HUES48 (cell line): ENCODE results near the gene SLAMF7.

Experiments
- H3K27ac ChIP-seq: one replicate; pipeline ENCODE4 v1.7.0; 2013; ENCODE audit warnings: low read depth, low read length, inconsistent platforms
- H3K27me3 ChIP-seq: 2 replicates; pipeline ENCODE4 v1.6.1; 2013; ENCODE audit warnings: mild to moderate bottlenecking, low read length; ENCODE audit not compliant: control insufficient read depth, insufficient read depth
- H3K36me3 ChIP-seq: 2 replicates; pipeline ENCODE4 v1.6.1; 2013; ENCODE audit warnings: low read length; ENCODE audit not compliant: control insufficient read depth, insufficient read depth
- H3K4me1 ChIP-seq: 2 replicates; pipeline ENCODE4 v1.6.1; 2013; ENCODE audit warnings: mild to moderate bottlenecking, low read length; ENCODE audit not compliant: control insufficient read depth, insufficient read depth
- H3K4me3 ChIP-seq: 2 replicates; pipeline ENCODE4 v1.5.1; 2013; ENCODE audit warnings: mild to moderate bottlenecking, low read depth, low read length
- H3K9ac ChIP-seq: 2 replicates; pipeline ENCODE4 v1.6.1; 2013; ENCODE audit warnings: mild to moderate bottlenecking, low read depth, low read length, moderate library complexity
- H3K9me3 ChIP-seq: 2 replicates; pipeline ENCODE4 v1.6.1; 2013; ENCODE audit warnings: low read length; ENCODE audit not compliant: control insufficient read depth, insufficient read depth

SLAMF7 gene

GRCh38 chr1:160746836-160747500 is 7.9 kb downstream of the SLAMF7 start:
- no peaks in the 10 kb centered on the region for H3K27me3 ChIP-seq
- peaks cover 13% of the 10 kb centered on the region for H3K4me1 ChIP-seq
- H3K9ac ChIP-seq: no peak overlapping the region
- H3K27ac ChIP-seq: peak overlapping the region; percentile 26
- H3K36me3 ChIP-seq: no peaks in the 10 kb centered on the region
- no peak overlapping the region for H3K4me3 ChIP-seq
- H3K9me3 ChIP-seq: no peaks in the 10 kb centered on the region

GRCh38 chr1:160747717-160748116 is 8.7 kb downstream of the SLAMF7 start:
- H3K4me3 ChIP-seq: no peak overlapping the region
- peaks cover 13% of the 10 kb centered on the region for H3K4me1 ChIP-seq
- H3K9ac ChIP-seq: no peak overlapping the region
- no peak overlapping the region for H3K27ac ChIP-seq
- H3K27me3 ChIP-seq: no peaks in the 10 kb centered on the region
- H3K9me3 ChIP-seq: no peaks in the 10 kb centered on the region
- H3K36me3 ChIP-seq: no peaks in the 10 kb centered on the region

GRCh38 chr1:160748181-160748877 is 9.3 kb downstream of the SLAMF7 start:
- Histone ChIP-seq H3K36me3 (no peaks in the 10 kb centered on the region), H3K4me3 (no peak overlapping the region), H3K4me1 (peaks cover 13% of the 10 kb centered on the region), H3K27me3 (no peaks in the 10 kb centered on the region), H3K9me3 (no peaks in the 10 kb centered on the region), H3K9ac (no peak overlapping the region), H3K27ac (no peak overlapping the region)

- H3K4me3 ChIP-seq: no peak overlapping the region
- no peak overlapping the region for H3K27ac ChIP-seq
- H3K27me3 ChIP-seq: no peaks in the 10 kb centered on the region
- no peaks in the 10 kb centered on the region for H3K9me3 ChIP-seq
- H3K9ac ChIP-seq: no peak overlapping the region
- H3K4me1 ChIP-seq: peaks cover 13% of the 10 kb centered on the region
- H3K36me3 ChIP-seq: no peaks in the 10 kb centered on the region
These were observed 9.8 kb downstream of the SLAMF7 start for GRCh38 chr1:160748878-160749269.

GRCh38 chr1:160750608-160751007 is 11.6 kb downstream of the SLAMF7 start:
- Histone ChIP-seq H3K4me1 (peaks cover 13% of the 10 kb centered on the region), H3K27ac (no peak overlapping the region), H3K27me3 (no peaks in the 10 kb centered on the region), H3K9ac (no peak overlapping the region), H3K9me3 (no peaks in the 10 kb centered on the region), H3K4me3 (no peak overlapping the region), H3K36me3 (no peaks in the 10 kb centered on the region)

GRCh38 chr1:160752406-160752805 is 13.4 kb downstream of the SLAMF7 start:
- H3K9ac ChIP-seq: no peak overlapping the region
- no peaks in the 10 kb centered on the region for H3K9me3 ChIP-seq
- H3K27me3 ChIP-seq: no peaks in the 10 kb centered on the region
- H3K36me3 ChIP-seq: no peaks in the 10 kb centered on the region
- no peak overlapping the region for H3K27ac ChIP-seq
- no peak overlapping the region for H3K4me3 ChIP-seq
- peaks cover 1% of the 10 kb centered on the region; the same call in 1 of the 2 replicates for H3K4me1 ChIP-seq

GRCh38 chr1:160752924-160753323 is 13.9 kb downstream of the SLAMF7 start:
- H3K9me3 ChIP-seq: no peaks in the 10 kb centered on the region
- no peak overlapping the region for H3K27ac ChIP-seq
- H3K36me3 ChIP-seq: no peaks in the 10 kb centered on the region
- H3K4me3 ChIP-seq: no peak overlapping the region
- H3K4me1 ChIP-seq: no peaks in the 10 kb centered on the region
- H3K27me3 ChIP-seq: no peaks in the 10 kb centered on the region
- H3K9ac ChIP-seq: no peak overlapping the region

GRCh38 chr1:160753594-160753993 is 14.5 kb downstream of the SLAMF7 start:
- Histone ChIP-seq H3K9me3 (no peaks in the 10 kb centered on the region), H3K9ac (no peak overlapping the region), H3K36me3 (no peaks in the 10 kb centered on the region), H3K4me1 (no peaks in the 10 kb centered on the region), H3K27me3 (no peaks in the 10 kb centered on the region), H3K4me3 (no peak overlapping the region), H3K27ac (no peak overlapping the region)

- no peaks in the 10 kb centered on the region for H3K27me3 ChIP-seq
- H3K27ac ChIP-seq: no peak overlapping the region
- H3K36me3 ChIP-seq: no peaks in the 10 kb centered on the region
- no peak overlapping the region for H3K4me3 ChIP-seq
- no peaks in the 10 kb centered on the region for H3K9me3 ChIP-seq
- no peak overlapping the region for H3K9ac ChIP-seq
- H3K4me1 ChIP-seq: no peaks in the 10 kb centered on the region
These were observed 16.4 kb downstream of the SLAMF7 start for GRCh38 chr1:160755461-160755860.

GRCh38 chr1:160755911-160756848 is 17.1 kb downstream of the SLAMF7 start:
- Histone ChIP-seq H3K4me1 (no peaks in the 10 kb centered on the region), H3K27me3 (no peaks in the 10 kb centered on the region), H3K4me3 (no peak overlapping the region), H3K9ac (no peak overlapping the region), H3K9me3 (no peaks in the 10 kb centered on the region), H3K27ac (no peak overlapping the region), H3K36me3 (no peaks in the 10 kb centered on the region)

GRCh38 chr1:160756849-160757201 is 17.8 kb downstream of the SLAMF7 start:
- no peaks in the 10 kb centered on the region for H3K27me3 ChIP-seq
- no peak overlapping the region for H3K27ac ChIP-seq
- H3K36me3 ChIP-seq: no peaks in the 10 kb centered on the region
- no peaks in the 10 kb centered on the region for H3K4me1 ChIP-seq
- H3K4me3 ChIP-seq: no peak overlapping the region
- H3K9ac ChIP-seq: no peak overlapping the region
- H3K9me3 ChIP-seq: no peaks in the 10 kb centered on the region
